Left cardiac atrium (tissue), 4 donors: Measurements from ENCODE around the gene ARHGAP15. TPM values are rescaled to one million over a fixed set of nuclear protein-coding genes. Genes with fewer than 3 reads are reported as not detected.

Source experiments
- ATAC-seq, 2 donors: fragments of 200-7000 bp; cut with Tn5 transposase; one replicate each; pipeline ENCODE4 v1.9.1; 2020; ENCODE audit warnings: mild to moderate bottlenecking in 2 of 2, moderate library complexity in 2 of 2
- DNase-seq: peaks from one replicate; pipeline ENCODE4 v3.0.0-alpha.2; 2020
- intact Hi-C, 2 donors: fragments of 100-400 bp; cut with DNase I; formaldehyde crosslinking; loops; one replicate each; pipeline versions ENCODE4 v1.14.1 to v1.15.1; 2022 to 2023
- total RNA-seq, 2 donors: library from RNA; stranded (reverse); fragmentation: NEBNext Ultra II Directional; extraction: Animal tissue kit (Norgen Biotek cat#: 25700); gene quantifications; one replicate each; pipeline ENCODE4 v1.2.1, GENCODE V29; 2021
- donor health status: DM: no; HTN: yes; CAD: no.
- donor health status: DM: no; HTN: yes; CAD: no; lungs with severe emphysema.
- donor health status: DM: yes; HTN: yes; CAD: no.
- donor health status: Dilated cardiomyopathy.

Gene ARHGAP15
- total RNA-seq, 2 donors from 2014 or later: 7.2 to 8.7 TPM

DNA sequence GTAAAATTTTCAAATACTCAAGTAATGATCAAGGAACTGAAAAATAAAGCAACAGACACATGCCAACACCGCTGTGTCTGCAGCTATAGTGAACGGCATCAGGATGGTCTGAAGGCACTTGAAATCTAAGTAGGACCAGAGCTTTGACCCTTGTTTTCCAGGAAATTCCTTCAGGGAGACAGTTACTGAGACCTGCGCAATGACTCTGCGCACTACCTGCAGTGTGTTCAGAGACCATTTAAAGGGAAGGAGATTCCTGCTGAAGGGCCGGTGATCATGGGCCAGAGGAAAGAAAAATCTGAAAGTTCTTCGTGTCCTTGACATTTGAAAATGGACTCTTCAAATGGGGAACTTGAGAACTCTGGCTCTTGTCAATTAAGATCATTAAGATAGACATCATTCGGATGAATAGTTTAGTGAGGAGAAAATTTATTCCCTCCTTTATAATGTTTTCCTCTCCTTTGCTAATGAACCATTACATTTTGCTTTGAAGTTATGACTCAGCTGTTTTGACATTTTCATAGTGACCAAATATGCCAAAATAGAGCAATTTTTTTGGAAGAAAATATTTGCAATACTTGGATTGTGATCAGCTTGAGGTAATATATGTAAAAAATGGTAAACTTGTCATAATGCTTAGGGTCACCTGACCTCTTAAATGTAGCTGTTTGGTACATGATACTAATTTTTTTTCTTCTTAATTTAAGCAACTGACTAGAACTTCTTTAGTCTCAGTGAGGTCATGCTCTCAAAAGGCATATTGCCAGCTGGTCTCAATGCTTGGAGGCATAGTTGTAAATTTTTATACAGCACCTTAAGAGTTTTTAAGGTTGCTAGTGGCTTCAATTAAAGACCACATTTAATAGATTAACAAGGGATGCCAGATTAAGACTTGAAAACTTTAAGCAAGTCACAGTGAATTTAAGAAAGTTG is 329.3 kb downstream of the ARHGAP15 start:
- intact Hi-C loops: no loop called here
- no peak for DNase-seq
- no peak for ATAC-seq

DNA sequence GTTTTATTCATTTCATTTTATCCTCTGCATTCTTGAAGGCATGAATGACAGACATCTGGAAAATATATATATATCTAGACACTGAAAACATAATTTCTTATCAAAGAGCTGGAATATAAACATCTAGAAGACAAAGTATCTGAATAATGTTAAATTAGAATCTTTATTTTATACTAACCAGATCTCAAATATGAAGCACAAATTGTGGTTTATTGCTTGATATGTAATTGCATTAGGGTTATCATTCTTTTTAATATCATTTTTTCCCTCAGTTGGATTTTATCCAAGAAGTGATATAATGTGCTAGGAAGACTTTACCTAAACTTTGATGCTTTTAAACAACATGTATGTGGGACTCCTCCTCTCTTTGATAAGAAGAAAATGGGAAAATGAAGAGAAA is 331.2 kb downstream of the ARHGAP15 start:
- intact Hi-C loops: no loop called here
- DNase-seq (no peak), ATAC-seq (no peak)

DNA sequence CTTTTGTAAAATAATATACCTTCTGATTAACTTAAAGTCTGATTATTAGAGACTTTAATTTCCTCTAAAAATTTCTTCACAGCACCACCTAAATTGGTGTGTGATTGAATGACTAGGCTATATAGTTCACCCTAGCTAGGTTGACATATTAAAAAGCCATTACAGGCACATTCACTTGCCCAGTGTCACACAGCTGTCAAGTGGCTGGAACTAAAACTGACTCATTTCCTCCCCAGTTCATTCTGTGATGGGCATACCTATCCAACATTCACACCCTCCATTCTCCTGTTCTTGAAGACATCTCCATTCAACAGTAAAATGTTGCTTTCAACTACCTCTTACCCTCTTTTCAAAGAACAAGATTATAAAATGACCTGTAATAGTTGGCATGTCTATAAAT is 334.5 kb downstream of the ARHGAP15 start:
- DNase-seq (no peak), ATAC-seq (no peak)
- intact Hi-C loops: no loop called here

DNA sequence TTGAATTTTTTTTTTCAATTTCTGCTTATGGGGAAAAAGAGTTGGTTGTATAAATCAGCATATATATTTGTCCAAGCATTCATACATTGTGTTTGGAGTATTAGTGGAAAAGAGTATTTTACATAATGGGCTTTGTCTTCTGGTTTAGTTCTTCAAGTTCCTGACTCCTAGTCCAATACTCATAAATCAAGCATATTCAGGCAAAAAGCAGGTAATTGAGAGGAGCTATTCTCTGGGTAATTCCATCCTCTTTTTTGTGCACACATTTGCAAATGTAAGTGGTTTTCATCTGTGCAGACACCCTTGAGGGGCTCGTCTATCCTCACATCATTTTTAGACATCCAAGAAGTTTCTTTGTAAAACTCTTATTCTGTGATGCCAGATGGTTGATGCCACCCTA is 337.2 kb downstream of the ARHGAP15 start:
- DNase-seq (no peak), ATAC-seq (no peak)
- intact Hi-C loops: no loop called here

DNA sequence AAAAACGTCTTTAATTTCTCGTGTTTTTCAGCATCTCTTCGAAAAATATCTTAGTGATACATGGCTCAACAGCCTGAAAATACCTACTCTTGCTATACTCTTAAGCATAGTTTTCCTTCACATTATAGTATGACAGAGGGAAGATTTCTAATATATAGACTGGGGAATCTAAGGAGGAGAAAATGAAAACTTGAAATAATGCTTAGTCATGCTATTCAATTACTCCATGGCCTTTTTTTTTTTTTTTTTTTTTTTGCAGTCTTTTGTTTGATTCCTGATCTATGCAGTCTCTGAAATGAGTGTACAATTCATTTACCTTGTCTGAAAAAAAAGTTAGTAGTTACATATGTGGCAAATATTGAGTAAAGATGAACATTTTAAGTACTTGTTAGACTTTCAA is 337.8 kb downstream of the ARHGAP15 start:
- ATAC-seq: no peak
- intact Hi-C loops: no loop called here
- no peak for DNase-seq

DNA sequence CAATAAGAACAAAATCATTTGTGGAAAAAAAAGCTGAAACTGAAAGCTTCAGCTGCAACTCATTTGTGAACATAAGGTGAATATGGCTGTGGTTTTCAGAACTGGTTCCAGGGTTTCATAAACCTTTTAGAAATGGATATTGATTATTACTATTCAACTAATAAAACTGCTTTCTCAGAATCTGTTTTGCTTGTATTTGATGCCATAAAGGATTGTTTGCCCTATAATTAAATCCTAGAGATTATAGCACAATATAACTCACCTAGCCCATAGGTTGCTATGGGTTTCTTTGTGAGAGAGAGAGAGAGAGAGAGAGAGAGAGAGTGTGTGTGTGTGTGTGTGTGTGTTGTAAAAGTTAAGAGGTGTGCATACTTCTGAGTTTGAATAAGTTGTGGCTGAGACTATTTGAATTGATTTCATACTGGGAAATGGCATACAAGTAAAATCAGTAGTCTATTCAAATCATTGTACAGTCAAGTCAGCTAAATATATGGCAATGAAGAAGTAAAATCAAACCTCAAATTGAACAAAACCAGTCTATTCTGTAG is 339.2 kb downstream of the ARHGAP15 start:
- DNase-seq: no peak
- ATAC-seq: no peak
- intact Hi-C loops: no loop called here

DNA sequence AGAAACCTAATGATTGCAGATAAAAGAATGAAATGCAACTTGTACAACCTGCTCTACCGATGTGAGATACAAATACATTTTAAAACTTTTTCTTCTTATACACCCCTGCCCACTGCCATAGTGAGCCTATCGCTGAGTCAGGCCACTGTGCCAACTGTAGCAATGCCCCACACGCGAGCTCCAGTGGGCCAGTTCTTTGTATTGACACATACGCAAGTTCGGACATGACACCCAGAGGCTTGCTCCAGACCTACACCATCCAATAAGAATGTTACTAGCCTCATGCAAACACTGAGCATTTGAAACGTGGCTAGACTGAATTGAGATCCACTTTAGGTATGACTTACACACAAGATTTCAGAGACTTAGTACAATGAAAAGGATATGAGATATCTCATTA is 340.1 kb downstream of the ARHGAP15 start:
- DNase-seq (no peak), ATAC-seq (no peak)
- intact Hi-C loops: no loop called here

DNA sequence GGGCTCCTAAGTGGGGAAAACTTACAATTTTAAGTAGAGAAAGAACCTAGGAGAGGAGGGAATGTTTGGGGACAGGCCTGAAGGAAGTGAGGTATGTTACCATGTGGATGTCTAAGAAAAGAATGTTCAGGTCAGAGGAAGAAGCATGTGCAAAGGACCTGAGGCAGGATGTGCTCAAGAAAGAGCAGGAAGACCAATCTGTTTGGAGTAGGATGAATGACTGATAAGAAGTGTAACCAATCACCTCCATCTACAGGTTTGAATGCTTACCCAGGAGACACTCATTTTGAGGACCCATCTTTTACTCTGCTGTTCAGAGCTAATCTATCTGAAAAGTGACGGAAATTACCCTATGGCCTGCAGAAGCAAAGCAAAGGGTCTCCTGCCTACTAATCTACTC is 342.3 kb downstream of the ARHGAP15 start:
- intact Hi-C loops: no loop called here
- no peak for DNase-seq
- no peak for ATAC-seq

DNA sequence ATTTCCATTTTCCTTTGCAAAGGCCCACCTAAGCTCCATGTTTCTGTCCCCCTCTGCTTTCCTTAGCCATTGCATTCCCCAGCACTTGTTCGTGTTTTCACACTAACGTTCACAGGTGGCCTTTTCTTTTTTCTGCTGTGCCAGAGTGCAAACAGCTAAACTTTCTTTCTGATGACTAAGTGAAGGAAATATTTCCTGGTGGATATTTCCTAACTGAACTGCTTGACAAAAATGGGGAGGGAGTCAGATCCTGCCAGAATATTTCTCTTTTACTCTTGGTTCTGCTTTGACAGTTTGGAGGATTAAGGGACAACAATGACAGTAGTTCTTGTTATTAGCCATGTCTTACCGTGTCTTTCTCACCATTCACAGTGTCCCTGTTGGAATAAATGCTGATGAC is 344.0 kb downstream of the ARHGAP15 start:
- no peak for DNase-seq
- ATAC-seq: peak in 1 of 2 donors; percentile 64
- intact Hi-C loops: no loop called here

DNA sequence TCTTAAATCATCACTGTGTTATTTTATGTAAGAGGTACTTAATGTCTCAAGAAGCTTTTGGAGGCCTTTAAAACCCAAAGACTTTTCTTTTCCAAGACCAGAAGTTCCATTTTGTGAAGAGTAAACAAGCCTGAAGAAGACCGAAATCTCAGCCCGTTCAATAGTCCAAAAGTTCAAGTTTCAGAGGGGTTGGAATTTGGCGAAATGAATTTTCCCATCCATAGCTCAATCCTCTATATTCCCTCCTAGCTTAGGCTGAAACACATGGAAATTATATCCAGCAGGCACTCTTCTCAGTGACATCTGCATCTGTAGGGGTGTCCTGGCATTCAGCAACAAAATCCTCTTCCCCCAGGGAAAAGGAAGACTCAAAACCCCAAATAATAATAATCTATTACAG is 344.6 kb downstream of the ARHGAP15 start:
- ATAC-seq: no peak
- intact Hi-C loops: no loop called here

DNA sequence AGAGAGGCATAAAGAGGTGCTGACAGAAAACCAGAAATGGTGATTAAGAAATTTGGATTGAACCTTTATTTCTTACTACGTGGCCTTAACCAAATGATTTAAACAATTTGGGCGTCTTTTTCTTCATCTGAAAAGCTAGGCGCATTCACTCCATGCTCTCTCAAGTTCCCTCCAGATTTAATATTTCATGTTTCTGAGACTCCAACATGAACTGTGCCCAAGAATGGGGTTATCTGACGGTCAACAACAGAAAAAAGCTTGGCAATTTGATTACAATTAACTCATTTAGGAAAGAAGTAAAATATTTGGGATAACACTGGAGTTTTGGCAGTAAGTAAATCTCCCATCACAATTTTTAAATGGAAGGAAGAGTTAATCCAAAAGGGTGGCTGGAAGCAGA is 345.4 kb downstream of the ARHGAP15 start:
- DNase-seq: no peak
- ATAC-seq: no peak
- intact Hi-C loops: no loop called here

More for the DNA sequence above, 344.6 kb downstream of the ARHGAP15 start:
- no peak for DNase-seq

DNA sequence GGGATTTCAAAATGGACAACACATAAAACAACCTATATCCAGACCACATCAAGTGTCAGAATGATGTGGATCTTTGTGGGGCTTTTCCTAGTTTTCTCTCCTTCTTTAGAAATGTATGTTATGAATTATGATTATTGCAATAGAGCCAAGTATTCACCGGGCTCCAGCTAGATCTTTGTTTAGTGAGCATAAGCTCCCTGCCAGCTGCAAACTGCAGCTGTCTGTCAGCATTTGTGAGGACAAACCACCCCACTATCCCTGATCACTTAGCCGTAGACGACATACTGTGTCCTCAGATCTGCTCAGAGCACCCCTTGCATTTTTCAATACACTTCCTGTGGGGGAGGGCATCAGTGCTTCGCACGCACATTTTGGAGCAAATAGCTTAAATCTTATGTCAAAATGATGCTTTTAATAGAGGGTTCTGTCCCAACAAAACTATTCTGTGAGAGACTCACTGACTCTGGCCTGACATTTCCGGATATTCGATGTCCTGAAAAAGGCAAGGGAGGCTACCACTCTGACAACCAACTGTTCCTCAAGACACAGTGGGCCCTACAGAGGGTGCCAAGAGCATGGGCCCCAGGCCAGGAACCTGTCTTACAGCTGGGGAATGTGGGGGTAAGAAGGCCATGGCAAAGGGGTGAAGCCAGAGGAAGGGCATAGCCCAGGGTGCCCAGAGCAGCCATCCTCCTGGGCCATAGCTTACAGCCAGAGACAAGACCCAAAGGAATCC is 346.0 kb downstream of the ARHGAP15 start:
- intact Hi-C loops: no loop called here
- peak; percentile 26 for DNase-seq
- peak; percentile 50 to 58 for ATAC-seq

DNA sequence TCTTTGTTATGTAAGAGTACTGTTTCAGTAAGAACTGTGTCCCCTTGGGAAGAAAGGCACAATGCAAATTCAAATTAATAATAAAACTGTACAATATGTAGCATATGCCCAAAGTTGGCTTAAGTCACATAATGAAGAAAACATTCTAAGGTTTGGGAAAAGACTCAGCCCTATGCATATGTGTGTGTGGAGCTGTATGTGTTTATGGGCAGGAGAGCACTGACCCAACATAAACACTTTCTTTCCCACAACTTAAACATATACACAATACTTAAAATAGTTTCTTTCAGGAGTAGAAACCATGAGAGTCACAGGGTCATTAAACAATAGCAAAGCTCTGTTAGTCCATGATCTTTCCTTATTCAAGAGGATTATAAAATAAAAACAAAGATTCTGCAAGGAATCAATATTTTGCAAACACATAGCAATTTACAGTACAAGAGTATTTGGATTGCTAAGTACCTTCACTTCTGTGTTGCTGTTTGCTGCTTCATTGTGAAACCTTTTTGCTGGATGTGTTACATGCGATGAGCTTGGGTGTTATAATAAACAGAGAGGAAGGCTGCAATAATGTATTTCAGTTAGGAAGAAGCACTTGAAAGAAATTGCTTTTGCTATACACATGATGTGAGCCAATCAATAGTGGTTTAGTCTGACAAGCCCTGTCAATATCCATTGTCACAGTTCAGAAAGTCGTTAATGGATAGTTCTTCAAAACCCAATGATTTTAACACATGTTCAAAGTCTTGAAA is 347.3 kb downstream of the ARHGAP15 start:
- ATAC-seq: no peak
- intact Hi-C loops: no loop called here
- no peak for DNase-seq

DNA sequence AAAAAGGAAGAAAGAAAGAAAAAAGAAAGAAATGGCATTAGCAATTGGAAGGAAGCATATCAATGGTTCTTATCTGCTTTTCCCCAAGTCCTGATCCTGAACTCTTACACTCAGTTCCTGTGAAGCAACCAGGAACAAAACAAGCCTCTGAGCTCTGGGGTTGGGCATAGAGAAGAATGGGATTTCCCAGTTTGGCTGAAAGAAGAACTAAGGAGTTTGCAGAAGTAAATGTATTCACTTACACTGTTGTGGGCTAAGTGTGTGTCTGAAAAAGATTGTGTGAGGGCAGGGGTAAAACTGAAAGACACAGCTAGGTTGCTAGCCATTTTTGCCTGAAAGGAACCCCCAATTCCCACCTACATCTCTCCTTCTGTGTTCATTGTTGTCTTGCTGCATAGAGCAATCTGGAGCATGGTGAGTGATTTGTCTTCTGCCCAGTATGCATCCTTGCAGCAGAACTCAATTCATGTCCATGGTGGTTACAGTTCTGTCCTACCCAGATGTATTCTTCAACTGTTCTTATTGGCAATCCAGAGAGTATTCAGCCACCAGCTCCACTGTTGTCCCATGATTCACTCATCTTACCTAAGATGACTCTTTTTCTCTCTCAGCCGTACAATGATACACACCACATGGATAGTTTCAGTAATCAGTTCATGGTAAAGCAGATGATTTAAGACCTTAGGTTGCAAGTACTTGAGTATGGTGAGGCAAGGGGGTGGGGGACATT is 348.7 kb downstream of the ARHGAP15 start:
- intact Hi-C loops: no loop called here
- ATAC-seq (no peak), DNase-seq (no peak)

DNA sequence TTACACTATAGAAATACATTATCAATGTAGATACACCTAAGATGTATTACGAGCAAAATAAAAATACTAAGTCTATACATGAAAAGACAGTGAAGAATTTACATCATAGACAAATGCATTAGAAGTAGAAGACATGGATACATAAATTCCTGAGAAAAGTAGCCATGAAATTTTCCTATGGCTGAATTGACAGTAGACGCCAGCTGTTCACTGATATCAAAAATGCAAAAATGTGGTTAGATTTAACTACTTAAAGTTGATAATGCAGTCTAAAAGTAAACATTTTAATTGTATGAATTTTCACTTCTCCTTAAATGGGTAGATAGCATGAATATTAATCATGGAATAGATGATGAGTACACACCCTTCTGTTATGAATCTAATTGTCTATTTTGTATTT is 350.9 kb downstream of the ARHGAP15 start:
- DNase-seq (no peak), ATAC-seq (no peak)
- intact Hi-C loops: no loop called here

DNA sequence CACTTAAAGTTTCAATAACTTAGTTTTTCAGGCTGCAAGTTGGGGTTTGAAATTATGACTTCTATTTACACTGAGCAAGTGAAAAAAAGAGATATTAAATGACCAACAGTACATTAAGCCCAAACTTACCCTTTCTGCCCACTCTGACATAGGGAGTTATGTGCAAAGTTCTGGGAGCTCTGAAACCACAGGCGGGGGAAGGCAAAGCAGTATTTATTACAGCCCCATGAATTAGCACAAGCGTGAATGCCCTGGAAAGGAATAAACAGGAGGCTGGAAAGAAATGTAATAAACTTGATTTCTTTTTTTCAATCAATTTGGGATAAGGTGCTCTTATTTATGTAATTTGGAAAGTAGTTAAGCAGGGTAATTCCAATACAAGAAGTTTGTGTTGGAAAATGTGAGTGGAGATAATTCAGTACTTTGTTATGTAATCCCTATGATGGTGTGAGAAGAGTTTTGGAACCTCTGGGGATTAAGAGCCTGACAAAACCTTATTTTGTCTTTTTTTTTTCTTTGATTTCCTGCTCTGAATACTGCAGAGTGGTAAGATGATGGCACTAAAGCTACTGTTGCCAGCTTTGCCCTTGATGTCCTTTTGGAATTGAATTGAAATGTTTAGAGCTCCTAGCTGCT is 351.5 kb downstream of the ARHGAP15 start:
- ATAC-seq (peak in 1 of 2 donors; percentile 20), DNase-seq (no peak)
- intact Hi-C loops: no loop called here

DNA sequence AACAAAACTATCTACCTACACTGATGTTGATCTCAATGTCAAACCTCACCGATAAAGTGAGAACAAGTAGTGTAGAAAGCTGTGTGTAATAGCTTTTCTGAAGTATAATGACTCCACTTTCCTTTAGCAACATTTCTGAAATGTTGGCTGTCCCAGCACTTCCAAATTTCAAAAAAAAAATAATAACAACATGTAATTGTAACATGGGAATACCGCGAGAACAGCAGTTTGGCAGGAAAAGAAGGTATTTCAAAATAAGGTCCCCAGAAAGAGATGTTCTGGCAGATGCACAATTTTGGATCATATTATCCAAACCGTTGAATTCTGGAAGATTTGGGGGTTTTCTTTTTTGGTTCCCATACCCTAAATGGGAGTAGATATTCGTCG is 352.0 kb downstream of the ARHGAP15 start:
- intact Hi-C loops: no loop called here
- ATAC-seq (peak in 1 of 2 donors; percentile 64), DNase-seq (no peak)

DNA sequence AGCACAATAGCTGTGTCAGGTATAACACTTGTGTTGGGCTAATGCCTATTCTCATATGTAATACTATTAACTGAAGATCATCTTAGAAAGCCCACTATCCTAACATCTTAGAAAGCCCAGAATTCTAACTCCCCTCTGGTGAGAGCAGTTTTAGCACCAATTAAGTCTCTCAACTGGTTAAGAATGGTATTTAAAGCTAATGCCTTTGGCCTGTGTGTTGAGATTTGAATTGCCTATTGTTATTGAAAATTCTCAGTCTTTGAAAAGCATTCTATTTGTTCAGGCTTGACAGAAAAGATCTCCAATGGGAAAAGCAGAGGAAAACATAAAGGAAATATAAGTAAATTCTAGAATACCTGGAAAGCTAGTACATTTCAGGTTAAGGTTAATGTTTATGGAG is 352.5 kb downstream of the ARHGAP15 start:
- ATAC-seq (no peak), DNase-seq (no peak)
- intact Hi-C loops: no loop called here
